SK-N-MC (cell line): ENCODE results near the gene IZUMO1.

Experiments used
- EZH2 ChIP-seq: fragments of 200-600 bp; sonication (generic); IDR thresholded peaks from one replicate; pipeline ENCODE4 v1.6.1; 2017; ENCODE audit warnings: antibody characterized with exemption
- POLR2AphosphoS5 ChIP-seq: IDR thresholded peaks from 2 replicates; pipeline ENCODE4 v1.6.1; 2012; ENCODE audit warnings: mild to moderate bottlenecking, low read depth, low read length, borderline replicate concordance

DNA sequence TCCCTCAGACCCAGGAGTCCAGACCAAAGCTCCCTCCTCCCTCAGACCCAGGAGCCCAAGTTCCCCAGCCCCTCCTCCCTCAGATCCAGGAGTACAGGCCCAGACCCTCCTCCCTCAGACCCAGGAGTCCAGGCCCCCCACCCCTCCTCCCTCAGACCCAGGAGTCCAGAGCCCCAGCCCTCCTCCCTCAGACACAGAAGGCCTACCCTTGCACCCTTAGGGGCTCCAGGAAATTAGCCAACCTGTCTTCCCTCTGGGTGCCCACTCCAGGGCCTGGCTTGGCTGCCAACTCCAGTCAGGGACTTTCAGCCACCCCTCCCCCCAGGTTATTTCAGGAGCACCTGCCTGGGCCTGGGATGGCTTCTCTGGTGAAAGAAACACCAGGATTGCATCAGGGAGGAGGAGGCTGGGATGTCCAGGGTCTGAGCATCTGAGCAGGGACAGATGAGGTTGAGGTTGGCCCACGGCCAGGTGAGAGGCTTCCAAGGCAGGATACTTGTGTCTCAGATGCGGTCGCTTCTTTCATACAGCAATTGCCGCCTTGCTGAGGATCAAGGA is 8.5 kb upstream of the IZUMO1 start, which contains the start of gene FGF21:
- no peak for TF ChIP-seq POLR2AphosphoS5
- no peak for TF ChIP-seq EZH2
